Choroid plexus epithelial cell (primary cell): ENCODE data around the gene BLOC1S5.

Experiments used
- DNase-seq: peaks from one replicate; pipeline ENCODE4 v3.0.0-alpha.2; 2010; ENCODE audit warnings: low read depth
- H3K4me3 ChIP-seq: 2 replicates; pipeline ENCODE4 v1.5.1; 2011; ENCODE audit warnings: low read depth, mild to moderate bottlenecking, control low read depth, low read length, moderate library complexity
- TF ChIP-seq, protein P1 (sequence below): conservative IDR thresholded peaks from 2 replicates; pipeline ENCODE4 v1.5.1; 2011; ENCODE audit warnings: low read depth, mild to moderate bottlenecking, control low read depth, inconsistent platforms, low read length, moderate library complexity

The BLOC1S5 gene

DNA sequence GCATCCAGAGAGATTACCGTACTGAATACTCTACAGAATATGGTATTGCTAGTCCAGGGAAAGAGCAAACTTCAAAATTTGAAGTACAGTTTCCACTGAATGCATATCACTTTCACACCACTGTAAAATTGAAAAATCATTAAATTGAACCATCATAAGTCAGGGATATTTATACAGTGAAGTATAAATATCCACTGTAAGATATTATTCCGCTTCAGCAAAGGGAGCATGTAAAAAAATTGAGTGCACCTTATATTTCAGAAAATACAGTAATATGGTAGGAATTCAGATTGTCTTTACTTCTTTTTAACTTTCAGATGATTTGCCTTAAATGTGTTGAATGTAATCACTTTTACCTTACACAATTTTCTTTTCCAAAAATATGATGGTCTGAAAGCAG lies 92.7 kb downstream of the BLOC1S5 start:
- DNase-seq = no peak
- no peak overlapping the region for H3K4me3 ChIP-seq
- TF ChIP-seq, protein P1, sequence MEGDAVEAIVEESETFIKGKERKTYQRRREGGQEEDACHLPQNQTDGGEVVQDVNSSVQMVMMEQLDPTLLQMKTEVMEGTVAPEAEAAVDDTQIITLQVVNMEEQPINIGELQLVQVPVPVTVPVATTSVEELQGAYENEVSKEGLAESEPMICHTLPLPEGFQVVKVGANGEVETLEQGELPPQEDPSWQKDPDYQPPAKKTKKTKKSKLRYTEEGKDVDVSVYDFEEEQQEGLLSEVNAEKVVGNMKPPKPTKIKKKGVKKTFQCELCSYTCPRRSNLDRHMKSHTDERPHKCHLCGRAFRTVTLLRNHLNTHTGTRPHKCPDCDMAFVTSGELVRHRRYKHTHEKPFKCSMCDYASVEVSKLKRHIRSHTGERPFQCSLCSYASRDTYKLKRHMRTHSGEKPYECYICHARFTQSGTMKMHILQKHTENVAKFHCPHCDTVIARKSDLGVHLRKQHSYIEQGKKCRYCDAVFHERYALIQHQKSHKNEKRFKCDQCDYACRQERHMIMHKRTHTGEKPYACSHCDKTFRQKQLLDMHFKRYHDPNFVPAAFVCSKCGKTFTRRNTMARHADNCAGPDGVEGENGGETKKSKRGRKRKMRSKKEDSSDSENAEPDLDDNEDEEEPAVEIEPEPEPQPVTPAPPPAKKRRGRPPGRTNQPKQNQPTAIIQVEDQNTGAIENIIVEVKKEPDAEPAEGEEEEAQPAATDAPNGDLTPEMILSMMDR = no peak

DNA sequence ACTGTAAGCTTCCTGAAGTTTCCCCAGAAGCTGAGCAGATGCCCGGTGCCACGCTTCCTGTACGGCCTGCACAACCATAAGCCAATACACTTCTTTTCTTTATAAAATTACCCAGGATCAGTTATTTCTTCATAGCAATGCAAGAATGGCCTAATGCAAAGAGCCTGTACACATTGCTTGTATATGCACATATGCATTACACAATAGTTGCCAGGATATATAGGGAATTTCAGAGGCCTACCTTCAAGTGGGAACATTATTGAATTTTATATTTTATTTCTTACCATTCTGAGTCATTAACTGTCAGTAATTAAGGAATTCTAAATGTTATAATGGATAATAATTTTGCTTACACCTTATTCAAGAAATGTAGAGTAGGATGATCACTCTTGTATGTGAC lies 93.6 kb downstream of the BLOC1S5 start:
- no peak overlapping the region for H3K4me3 ChIP-seq
- TF ChIP-seq, protein P1 = no peak

More for the DNA sequence above, 93.6 kb downstream of the BLOC1S5 start:
- DNase-seq = no peak
